Adipocyte (in vitro differentiated cells): Measurements from ENCODE around the gene BMP6.

Experiments used
- DNase-seq: peaks from one replicate; pipeline ENCODE4 v3.0.0-alpha.2; 2015; ENCODE audit warnings: low read depth
- H3K27me3 ChIP-seq: replicated peaks from 2 replicates; pipeline ENCODE4 v1.7.0; 2013; ENCODE audit warnings: mild to moderate bottlenecking, low read length, moderate library complexity; ENCODE audit not compliant: control insufficient read depth, insufficient read depth
- H3K36me3 ChIP-seq: 2 replicates; pipeline ENCODE4 v1.7.0; 2013; ENCODE audit warnings: low read length, mild to moderate bottlenecking, moderate library complexity; ENCODE audit not compliant: control insufficient read depth, insufficient read depth, severe bottlenecking
- H3K4me1 ChIP-seq: 2 replicates; pipeline ENCODE4 v1.7.0; 2013; ENCODE audit warnings: mild to moderate bottlenecking, low read length, moderate library complexity; ENCODE audit not compliant: control insufficient read depth, insufficient read depth
- H3K4me3 ChIP-seq: 2 replicates; pipeline ENCODE4 v1.7.0; 2013; ENCODE audit warnings: mild to moderate bottlenecking, low read length, moderate library complexity
- H3K9ac ChIP-seq: 2 replicates; pipeline ENCODE4 v1.7.0; 2013; ENCODE audit warnings: mild to moderate bottlenecking, low read length, moderate library complexity
- H3K9me3 ChIP-seq: 2 replicates; pipeline ENCODE4 v1.7.0; 2013; ENCODE audit warnings: mild to moderate bottlenecking, low read length, moderate library complexity; ENCODE audit not compliant: control insufficient read depth

The BMP6 gene

GRCh38 chr6:7725849-7726415 lies at the start of gene BMP6:
Gene BMP6 (plus strand): TSS chr6:7726099. CDS start chr6:7726956, 857 bp downstream.
- Histone ChIP-seq H3K4me1 (peaks cover 39% of the 10 kb centered on the region), H3K4me3 (peak within 1 kb of the TSS; percentile 83), H3K27me3 (no peaks in the 10 kb centered on the region), H3K36me3 (no peaks in the 10 kb centered on the region), H3K9ac (peak within 1 kb of the TSS; percentile 57), H3K9me3 (no peaks in the 10 kb centered on the region)
- peak; percentile 94 for DNase-seq

DNA sequence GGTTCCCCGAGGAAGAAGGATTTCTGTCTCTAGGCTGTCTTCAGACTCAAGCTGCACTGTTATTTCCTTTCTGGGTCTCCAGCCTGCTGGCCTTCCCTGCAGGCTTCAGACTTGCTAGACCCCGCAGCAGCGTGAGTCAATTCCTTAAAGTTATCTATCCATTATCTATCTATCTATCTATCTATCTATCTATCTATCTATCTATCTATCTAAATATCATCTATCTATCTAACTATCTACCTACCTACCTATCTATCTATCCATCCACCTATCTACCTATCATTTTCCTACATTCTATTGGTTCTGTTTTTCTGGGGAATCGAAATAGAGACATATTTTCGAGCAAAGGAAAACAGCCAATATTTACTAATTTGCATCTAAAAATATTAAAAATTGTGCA lies 48.7 kb upstream of the BMP6 start:
- Histone ChIP-seq H3K36me3 (no peaks in the 10 kb centered on the region), H3K4me3 (no peak overlapping the region), H3K27me3 (no peaks in the 10 kb centered on the region), H3K4me1 (peaks cover 18% of the 10 kb centered on the region), H3K9ac (no peak overlapping the region), H3K9me3 (no peaks in the 10 kb centered on the region)
- no peak for DNase-seq

GRCh38 chr6:7680393-7681075 lies 45.4 kb upstream of the BMP6 start:
- H3K4me1 ChIP-seq, result no peaks in the 10 kb centered on the region
- H3K9me3 ChIP-seq, result no peaks in the 10 kb centered on the region
- H3K27me3 ChIP-seq, result no peaks in the 10 kb centered on the region
- no peak overlapping the region for H3K9ac ChIP-seq
- no peaks in the 10 kb centered on the region for H3K36me3 ChIP-seq
- no peak overlapping the region for H3K4me3 ChIP-seq
- no peak for DNase-seq

DNA sequence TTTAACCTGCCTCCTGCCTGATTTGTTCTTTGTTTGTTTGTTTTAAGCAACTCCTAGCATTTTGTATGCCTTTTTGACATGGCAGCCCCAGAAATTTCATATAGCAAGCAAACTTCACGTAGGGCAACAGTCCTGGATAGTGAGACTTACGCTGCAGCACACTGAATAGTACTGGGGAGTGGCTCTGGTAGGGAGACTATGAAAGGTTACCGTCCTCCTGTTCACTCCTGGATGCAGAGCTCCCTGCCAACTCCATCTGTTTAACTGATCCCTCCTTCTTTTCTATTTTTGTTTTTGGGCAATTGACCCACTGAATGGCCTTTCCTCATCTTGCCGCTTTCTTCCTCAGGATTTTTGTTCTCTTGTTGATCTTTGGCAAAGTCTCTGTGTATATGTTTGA lies 44.5 kb upstream of the BMP6 start:
- no peak overlapping the region for H3K9ac ChIP-seq
- H3K4me3 ChIP-seq, result no peak overlapping the region
- no peaks in the 10 kb centered on the region for H3K27me3 ChIP-seq
- no peaks in the 10 kb centered on the region for H3K36me3 ChIP-seq
- no peak for DNase-seq
- H3K9me3 ChIP-seq, result no peaks in the 10 kb centered on the region
- no peaks in the 10 kb centered on the region for H3K4me1 ChIP-seq

DNA sequence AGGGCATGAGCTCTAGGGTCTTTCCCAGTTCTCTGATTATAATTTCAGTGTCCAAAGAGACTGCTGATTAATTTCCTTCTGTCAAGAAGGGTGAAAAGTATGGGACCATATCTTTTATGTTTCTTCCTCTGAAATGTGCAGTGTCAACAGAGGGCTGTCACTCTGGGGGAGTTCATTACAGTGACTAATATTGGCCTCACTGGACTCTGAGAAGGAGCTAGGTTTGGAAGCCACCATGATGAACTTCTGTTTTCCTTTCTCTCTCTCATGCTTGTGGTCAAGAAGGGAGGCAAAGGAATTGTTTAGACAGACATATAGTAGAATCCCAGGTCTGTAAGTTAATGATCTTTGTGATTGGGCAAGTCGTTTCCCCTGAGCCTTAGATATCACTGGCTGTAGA lies 41.8 kb upstream of the BMP6 start:
- DNase-seq, result no peak
- H3K36me3 ChIP-seq, result no peaks in the 10 kb centered on the region
- no peaks in the 10 kb centered on the region for H3K27me3 ChIP-seq
- H3K9ac ChIP-seq, result no peak overlapping the region
- no peaks in the 10 kb centered on the region for H3K9me3 ChIP-seq
- no peak overlapping the region for H3K4me3 ChIP-seq
- H3K4me1 ChIP-seq, result no peaks in the 10 kb centered on the region

- no peaks in the 10 kb centered on the region for H3K9me3 ChIP-seq
- H3K4me1 ChIP-seq, result no peaks in the 10 kb centered on the region
- H3K27me3 ChIP-seq, result no peaks in the 10 kb centered on the region
- DNase-seq, result no peak
- H3K9ac ChIP-seq, result no peak overlapping the region
- H3K36me3 ChIP-seq, result no peaks in the 10 kb centered on the region
- no peak overlapping the region for H3K4me3 ChIP-seq
Measured at GRCh38 chr6:7684843-7685242, 41.1 kb upstream of the BMP6 start.

DNA sequence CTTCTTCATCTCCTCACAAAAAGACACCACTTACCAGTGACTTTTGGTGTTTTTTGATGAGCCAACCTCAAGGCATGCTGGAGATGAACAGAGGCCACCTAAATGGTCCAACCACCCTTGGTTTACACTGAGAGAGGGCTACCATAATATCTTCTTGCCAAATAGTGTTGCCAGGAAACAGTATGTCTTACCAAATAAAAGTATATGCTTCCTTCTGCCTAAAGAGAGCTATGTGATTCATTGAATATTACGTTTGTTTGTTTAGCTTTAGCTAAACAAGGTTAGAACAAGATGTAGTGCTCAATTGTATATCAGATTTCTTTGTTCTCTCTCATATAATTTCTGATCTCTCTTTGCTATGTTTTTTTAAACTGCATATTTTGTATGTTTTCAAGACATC lies 40.6 kb upstream of the BMP6 start:
- no peak overlapping the region for H3K9ac ChIP-seq
- H3K36me3 ChIP-seq, result no peaks in the 10 kb centered on the region
- H3K4me1 ChIP-seq, result no peaks in the 10 kb centered on the region
- H3K27me3 ChIP-seq, result no peaks in the 10 kb centered on the region
- peak; percentile 35 for DNase-seq
- H3K9me3 ChIP-seq, result no peaks in the 10 kb centered on the region
- H3K4me3 ChIP-seq, result no peak overlapping the region

GRCh38 chr6:7687145-7688111 lies 38.5 kb upstream of the BMP6 start:
- no peaks in the 10 kb centered on the region for H3K36me3 ChIP-seq
- H3K27me3 ChIP-seq, result no peaks in the 10 kb centered on the region
- no peaks in the 10 kb centered on the region for H3K9me3 ChIP-seq
- H3K4me3 ChIP-seq, result no peak overlapping the region
- H3K9ac ChIP-seq, result no peak overlapping the region
- no peak for DNase-seq
- peaks cover 8% of the 10 kb centered on the region for H3K4me1 ChIP-seq

GRCh38 chr6:7691021-7691420 lies 34.9 kb upstream of the BMP6 start:
- H3K27me3 ChIP-seq, result no peaks in the 10 kb centered on the region
- DNase-seq, result no peak

GRCh38 chr6:7691675-7692452 lies 34.0 kb upstream of the BMP6 start:
- no peaks in the 10 kb centered on the region for H3K9me3 ChIP-seq

More at GRCh38 chr6:7691021-7691420, 34.9 kb upstream of the BMP6 start:
- H3K36me3 ChIP-seq, result no peaks in the 10 kb centered on the region
- no peak overlapping the region for H3K4me3 ChIP-seq
- peaks cover 8% of the 10 kb centered on the region for H3K4me1 ChIP-seq
- H3K9me3 ChIP-seq, result no peaks in the 10 kb centered on the region
- no peak overlapping the region for H3K9ac ChIP-seq

DNA sequence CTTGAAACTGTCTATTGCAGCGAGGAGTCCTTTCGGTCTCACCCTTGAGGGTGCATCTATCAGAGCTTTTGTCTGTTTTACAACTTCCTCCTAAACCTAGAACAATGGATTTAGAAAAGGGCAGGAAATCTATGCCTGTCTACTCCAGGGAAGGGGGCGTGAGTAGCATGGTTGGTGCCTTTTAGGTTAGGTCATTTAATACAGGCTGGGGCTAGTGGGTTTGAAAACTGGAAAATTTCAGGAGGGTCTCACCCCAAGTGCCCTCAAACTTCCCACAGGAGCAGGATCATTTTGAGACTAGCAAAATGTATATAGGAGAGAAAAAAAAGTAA lies 33.5 kb upstream of the BMP6 start:
- Histone ChIP-seq H3K27me3 (no peaks in the 10 kb centered on the region), H3K4me1 (peaks cover 13% of the 10 kb centered on the region), H3K4me3 (peak overlapping the region; percentile 71), H3K36me3 (no peaks in the 10 kb centered on the region), H3K9me3 (no peaks in the 10 kb centered on the region), H3K9ac (peak overlapping the region; percentile 62)
- no peak for DNase-seq

More at GRCh38 chr6:7691675-7692452, 34.0 kb upstream of the BMP6 start:
- peak overlapping the region; percentile 62 for H3K9ac ChIP-seq
- H3K27me3 ChIP-seq, result no peaks in the 10 kb centered on the region
- no peaks in the 10 kb centered on the region for H3K36me3 ChIP-seq
- peak; percentile 58 for DNase-seq
- H3K4me3 ChIP-seq, result peak overlapping the region; percentile 71
- H3K4me1 ChIP-seq, result peaks cover 8% of the 10 kb centered on the region
